Right atrium auricular region (tissue), 2 donors: Measurements from ENCODE around the gene TIPRL. TPM values are rescaled to one million over a fixed set of nuclear protein-coding genes. Genes with fewer than 3 reads are reported as not detected.

Source experiments
- DNase-seq: peaks from one replicate; pipeline ENCODE4 v3.0.0-alpha.2; 2019; ENCODE audit warnings: low spot score
- H3K27ac ChIP-seq, 2 donors: fragments of 200-600 bp; sonication (generic); 1 replicate in 1 of 2; 2 replicates in 1 of 2; pipeline ENCODE4 v1.5.1; 2016 to 2019
- H3K27me3 ChIP-seq, 2 donors: fragments of 200-600 bp; sonication (generic); one replicate each; pipeline versions ENCODE4 v1.5.1 to v1.6.0; 2017 to 2019
- H3K36me3 ChIP-seq: fragments of 200-600 bp; sonication (generic); one replicate; pipeline ENCODE4 v1.5.1; 2016
- H3K4me1 ChIP-seq, 2 donors: fragments of 200-600 bp; sonication (generic); one replicate each; pipeline versions ENCODE4 v1.5.1 to v1.6.0; 2017 to 2019
- H3K4me3 ChIP-seq, 2 donors: fragments of 200-600 bp; sonication (generic); 1 replicate in 1 of 2; 2 replicates in 1 of 2; pipeline ENCODE4 v1.5.1; 2017 to 2019; ENCODE audit warnings: mild to moderate bottlenecking in 1 of 2, moderate library complexity in 1 of 2
- H3K9me3 ChIP-seq, 2 donors: fragments of 200-600 bp; sonication (generic); one replicate each; pipeline ENCODE4 v1.5.1; 2019
- CTCF ChIP-seq, 2 donors: fragments of 200-600 bp; sonication (generic); IDR thresholded peaks; one replicate each; pipeline ENCODE4 v1.5.1; 2019; ENCODE audit warnings: antibody characterized with exemption in 2 of 2
- total RNA-seq, 2 donors: library from RNA; depleted of rRNA; stranded (reverse); fragments of >200 nt; gene quantifications; one replicate each; pipeline ENCODE4 v1.1.0, GENCODE V29; 2016

Gene TIPRL
- total RNA-seq, 2 donors from 2014 or later = 26.9 to 31.9 TPM

- Histone ChIP-seq H3K4me1 (peaks cover 0 to 14% of the 10 kb centered on the region in 2 donors), H3K27ac (peak overlapping the region; percentile 71 to 79), H3K36me3 (no peaks in the 10 kb centered on the region), H3K9me3 (no peaks in the 10 kb centered on the region), H3K27me3 (no peaks in the 10 kb centered on the region), H3K4me3 (peak overlapping the region; percentile 66 to 79)
- TF ChIP-seq CTCF (IDR thresholded peaks at IDR 0.05) = no peak
- no peak for DNase-seq
These were observed 42.6 kb upstream of the TIPRL start for GRCh38 chr1:168135921-168136708.

GRCh38 chr1:168136709-168137514 lies 41.9 kb upstream of the TIPRL start, which contains the start of gene GPR161:
TSS of gene GPR161 (minus strand) at chr1:168136930. CDS start at chr1:168104850, 32,080 bp downstream.
- H3K4me3 ChIP-seq = peak within 1 kb of the TSS; percentile 66 to 79
- no peaks in the 10 kb centered on the region for H3K9me3 ChIP-seq
- DNase-seq = no peak
- no peaks in the 10 kb centered on the region for H3K27me3 ChIP-seq
- peak within 1 kb of the TSS; percentile 76 to 79 for H3K27ac ChIP-seq
- H3K36me3 ChIP-seq = no peaks in the 10 kb centered on the region
- H3K4me1 ChIP-seq = peaks cover 0 to 14% of the 10 kb centered on the region in 2 donors
- TF ChIP-seq CTCF (IDR thresholded peaks at IDR 0.05) = no peak

GRCh38 chr1:168137515-168137821 lies 41.3 kb upstream of the TIPRL start:
- Histone ChIP-seq H3K27ac (peak overlapping the region; percentile 76 to 79), H3K36me3 (no peaks in the 10 kb centered on the region), H3K9me3 (no peaks in the 10 kb centered on the region), H3K4me3 (peak overlapping the region; percentile 66 to 79), H3K4me1 (peaks cover 0 to 14% of the 10 kb centered on the region in 2 donors), H3K27me3 (no peaks in the 10 kb centered on the region)
- TF ChIP-seq CTCF (IDR thresholded peaks at IDR 0.05) = no peak
- DNase-seq = no peak

GRCh38 chr1:168138134-168138533 lies 40.6 kb upstream of the TIPRL start:
- Histone ChIP-seq H3K9me3 (no peaks in the 10 kb centered on the region), H3K36me3 (no peaks in the 10 kb centered on the region), H3K27ac (no peak overlapping the region), H3K27me3 (no peaks in the 10 kb centered on the region), H3K4me3 (no peak overlapping the region), H3K4me1 (peaks cover 0 to 14% of the 10 kb centered on the region in 2 donors)
- no peak for DNase-seq
- no peak for TF ChIP-seq CTCF (IDR thresholded peaks at IDR 0.05)

GRCh38 chr1:168139070-168139469 lies 39.7 kb upstream of the TIPRL start:
- DNase-seq = no peak
- Histone ChIP-seq H3K9me3 (no peaks in the 10 kb centered on the region), H3K36me3 (no peaks in the 10 kb centered on the region), H3K27ac (no peak overlapping the region), H3K27me3 (no peaks in the 10 kb centered on the region), H3K4me1 (peaks cover 0 to 14% of the 10 kb centered on the region in 2 donors), H3K4me3 (no peak overlapping the region)
- TF ChIP-seq CTCF (IDR thresholded peaks at IDR 0.05) = no peak
